Lower leg skin (tissue), 3 donors: ENCODE measurements around the gene PAFAH1B1.
"Not testable (repeated sequence)": the region's sequence is repeated elsewhere in the genome, so short reads cannot be mapped to it uniquely, and the experiment has no call there.

Experiments
- CTCF ChIP-seq, 3 donors: fragments of 450-650 bp; IDR thresholded peaks; one replicate each; pipeline ENCODE4 v1.5.1; 2016; ENCODE audit warnings: antibody characterized with exemption in 3 of 3, mild to moderate bottlenecking in 3 of 3, moderate library complexity in 2 of 3
- POLR2A ChIP-seq, 2 donors: fragments of 450-650 bp; IDR thresholded peaks; one replicate each; pipeline ENCODE4 v1.6.1; 2016 to 2017; ENCODE audit warnings: antibody characterized with exemption in 2 of 2, mild to moderate bottlenecking in 1 of 2, moderate library complexity in 1 of 2

DNA sequence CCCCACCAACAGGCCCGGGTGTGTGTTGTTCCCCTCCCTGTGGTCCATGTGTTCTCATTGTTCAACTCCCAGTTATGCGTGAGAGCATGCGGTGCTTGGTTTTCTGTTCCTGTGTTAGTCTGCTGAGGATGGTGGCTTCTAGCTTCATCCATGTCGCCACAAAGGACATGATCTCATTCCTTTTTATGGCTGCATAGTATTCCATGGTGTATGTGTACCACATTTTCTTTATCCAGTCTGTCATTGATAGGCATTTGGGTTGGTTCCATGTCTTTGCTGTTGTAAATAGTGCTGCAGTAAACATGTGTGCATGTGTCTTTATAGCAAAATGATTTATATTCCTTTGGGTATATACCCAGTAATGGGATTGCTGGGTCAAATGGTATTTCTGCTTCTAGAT, 67.0 kb downstream of the PAFAH1B1 start:
- not testable (repeated sequence) for TF ChIP-seq CTCF, POLR2A (IDR thresholded peaks at IDR 0.05)
